ENCODE results near the gene OPN4.

DNA sequence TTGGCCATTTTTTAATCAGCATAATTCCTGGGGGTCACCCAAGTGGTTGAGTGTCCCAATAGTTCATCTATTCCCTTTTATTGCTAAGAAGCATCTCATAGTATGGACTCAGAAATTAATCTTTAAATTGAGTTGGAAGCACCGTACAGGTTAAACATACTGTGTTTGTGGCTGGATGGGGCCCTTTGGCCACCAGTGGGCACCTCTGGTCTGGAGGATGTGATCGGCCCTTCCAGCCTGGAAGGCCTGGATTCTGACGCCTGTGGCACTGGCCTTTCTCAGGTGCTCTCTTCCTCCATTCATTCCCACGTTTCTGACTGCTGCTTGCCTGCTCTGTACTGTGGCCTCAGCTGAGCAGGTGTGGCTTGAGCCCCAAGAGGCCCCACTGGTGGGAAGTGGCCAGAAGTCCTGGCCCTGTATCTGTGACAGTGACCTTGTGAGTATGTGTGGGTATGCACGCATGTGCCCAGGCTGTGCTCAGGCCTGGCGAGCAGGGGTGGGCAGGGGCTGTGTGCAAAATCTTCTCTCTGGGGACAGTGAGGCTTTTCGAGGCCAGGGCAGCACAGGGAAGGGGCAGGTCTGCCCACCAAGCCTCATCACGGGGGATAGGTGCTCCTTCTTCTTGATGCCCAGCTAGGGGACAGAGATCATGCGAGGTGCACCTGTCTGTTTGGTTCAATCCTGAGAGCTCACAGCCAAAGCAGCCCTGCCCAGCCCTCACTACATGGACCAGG is 44.0 kb downstream of the OPN4 start:
- TF ChIP-seq CTCF (IDR thresholded peaks at IDR 0.05) = no peak
- TF ChIP-seq POLR2A (IDR thresholded peaks at IDR 0.05) = no peak
